ENCODE data around the gene CAP1. TPM values are rescaled to one million over a fixed set of nuclear protein-coding genes. Genes with fewer than 3 reads are reported as not detected.

The CAP1 gene
- total RNA-seq, 4 donors from 2014 or later = 177 to 419 (median 283) TPM

DNA sequence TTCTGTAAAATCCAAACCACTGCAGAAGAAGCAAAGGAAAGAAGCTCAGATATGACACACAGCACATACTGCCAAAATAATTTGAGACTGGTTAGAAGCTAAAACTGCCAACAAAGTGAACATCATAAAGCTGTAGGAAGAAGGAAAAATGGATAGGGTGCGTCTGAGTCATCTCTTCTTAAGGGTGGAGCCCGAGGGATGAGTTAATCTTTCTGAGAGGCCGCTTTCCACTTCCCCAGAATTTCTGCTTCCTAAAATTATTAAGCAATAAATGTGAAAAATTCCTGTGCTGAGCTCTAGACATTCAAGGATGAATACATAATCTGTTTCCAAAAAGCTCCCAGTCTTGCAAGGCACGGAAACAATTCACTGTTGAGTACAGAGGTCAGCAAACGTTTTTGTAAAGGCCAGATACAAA is 36.4 kb downstream of the CAP1 start:
- TF ChIP-seq, protein P1, sequence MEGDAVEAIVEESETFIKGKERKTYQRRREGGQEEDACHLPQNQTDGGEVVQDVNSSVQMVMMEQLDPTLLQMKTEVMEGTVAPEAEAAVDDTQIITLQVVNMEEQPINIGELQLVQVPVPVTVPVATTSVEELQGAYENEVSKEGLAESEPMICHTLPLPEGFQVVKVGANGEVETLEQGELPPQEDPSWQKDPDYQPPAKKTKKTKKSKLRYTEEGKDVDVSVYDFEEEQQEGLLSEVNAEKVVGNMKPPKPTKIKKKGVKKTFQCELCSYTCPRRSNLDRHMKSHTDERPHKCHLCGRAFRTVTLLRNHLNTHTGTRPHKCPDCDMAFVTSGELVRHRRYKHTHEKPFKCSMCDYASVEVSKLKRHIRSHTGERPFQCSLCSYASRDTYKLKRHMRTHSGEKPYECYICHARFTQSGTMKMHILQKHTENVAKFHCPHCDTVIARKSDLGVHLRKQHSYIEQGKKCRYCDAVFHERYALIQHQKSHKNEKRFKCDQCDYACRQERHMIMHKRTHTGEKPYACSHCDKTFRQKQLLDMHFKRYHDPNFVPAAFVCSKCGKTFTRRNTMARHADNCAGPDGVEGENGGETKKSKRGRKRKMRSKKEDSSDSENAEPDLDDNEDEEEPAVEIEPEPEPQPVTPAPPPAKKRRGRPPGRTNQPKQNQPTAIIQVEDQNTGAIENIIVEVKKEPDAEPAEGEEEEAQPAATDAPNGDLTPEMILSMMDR (IDR thresholded peaks at IDR 0.05; ENCODE audit: low read depth) = no peak

DNA sequence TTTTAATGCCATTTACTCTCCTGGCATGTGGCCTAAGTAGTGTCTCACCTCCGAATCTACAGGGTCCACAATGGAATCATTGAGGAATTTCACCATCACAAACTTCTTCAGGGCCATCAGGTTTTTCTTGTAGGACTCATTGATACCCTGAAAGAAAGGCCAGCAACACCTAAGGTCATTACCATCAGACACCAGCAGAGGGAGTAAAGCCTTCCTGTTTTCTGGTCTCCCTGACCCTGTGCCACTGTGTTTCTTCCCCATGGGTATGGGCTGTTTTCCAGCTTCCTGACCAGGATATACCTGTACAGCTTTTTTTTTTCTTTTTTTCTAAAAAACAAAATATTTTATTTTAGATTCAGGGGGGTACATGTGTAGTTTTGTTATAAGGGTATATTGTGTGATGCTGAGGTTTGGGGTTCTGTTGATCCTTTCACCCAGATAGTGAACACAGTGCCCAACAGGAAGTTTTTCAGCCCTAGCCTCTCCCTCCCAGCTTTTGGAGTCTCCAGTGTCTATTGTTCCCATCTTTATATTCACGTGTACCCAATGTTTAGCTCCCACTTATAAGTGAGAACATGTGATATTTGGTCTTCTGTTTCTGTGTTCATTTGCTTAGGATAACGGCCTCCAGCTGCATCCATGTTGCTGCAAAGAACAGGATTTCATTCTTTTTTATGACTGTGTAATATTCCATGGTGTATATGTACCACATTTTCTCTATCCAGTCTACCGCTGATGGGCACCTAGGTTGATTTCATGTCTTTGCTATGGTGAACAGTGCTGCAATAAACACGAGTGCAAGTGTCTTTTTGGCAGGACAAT is 38.2 kb downstream of the CAP1 start:
- TF ChIP-seq, protein P1 (IDR thresholded peaks at IDR 0.05; ENCODE audit: low read depth) = no peak

DNA sequence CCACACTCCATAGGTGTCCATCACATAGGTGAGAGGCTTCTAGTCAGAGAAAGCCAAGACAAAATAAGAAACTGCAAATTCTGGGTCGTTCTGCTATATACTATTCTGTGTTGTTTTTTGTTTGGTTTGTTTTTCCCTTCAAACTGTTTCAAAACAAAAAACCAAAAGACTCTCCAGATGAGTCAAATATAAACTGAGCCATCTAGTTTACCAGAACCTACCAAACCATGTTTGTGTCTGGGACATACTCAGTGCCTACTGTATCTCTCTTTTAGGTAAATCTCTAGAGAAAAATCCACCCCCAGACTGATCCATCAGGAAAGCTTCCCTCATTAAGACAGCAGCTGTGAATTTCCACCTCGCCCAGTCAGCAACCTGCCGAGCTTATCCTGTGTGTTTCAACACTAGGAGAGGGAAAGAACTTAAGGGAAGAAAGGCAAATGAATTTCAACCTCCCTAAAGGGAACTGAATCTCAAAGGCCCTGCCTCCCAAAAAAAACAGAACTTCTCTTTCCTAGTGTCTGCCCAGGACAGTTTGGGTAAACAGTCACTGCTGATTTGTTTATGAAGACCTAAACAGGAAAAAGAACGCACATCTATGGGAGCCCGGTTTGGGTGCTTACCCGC is 39.4 kb downstream of the CAP1 start:
- TF ChIP-seq, protein P1 (IDR thresholded peaks at IDR 0.05; ENCODE audit: low read depth) = no peak

DNA sequence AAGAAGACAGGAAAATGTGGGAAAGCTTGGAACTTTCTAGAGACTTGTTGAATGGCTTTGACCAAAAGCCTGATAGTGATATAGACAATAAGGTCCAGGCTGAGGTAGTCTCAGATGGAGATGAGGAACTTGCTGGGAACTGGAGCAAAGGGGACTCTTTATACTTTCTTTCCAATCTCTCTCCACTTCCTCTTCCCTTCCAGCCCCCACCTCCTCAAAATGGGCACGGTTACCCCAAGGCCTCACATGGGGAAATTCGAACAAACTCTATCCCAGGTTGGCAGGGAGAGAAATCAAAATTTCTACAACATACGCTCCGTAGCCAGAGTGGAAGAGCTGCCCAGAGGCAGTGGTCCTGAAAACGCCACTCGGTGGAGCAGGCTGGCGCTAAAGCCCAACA is 41.3 kb downstream of the CAP1 start:
- TF ChIP-seq, protein P1 (IDR thresholded peaks at IDR 0.05; ENCODE audit: low read depth) = no peak

DNA sequence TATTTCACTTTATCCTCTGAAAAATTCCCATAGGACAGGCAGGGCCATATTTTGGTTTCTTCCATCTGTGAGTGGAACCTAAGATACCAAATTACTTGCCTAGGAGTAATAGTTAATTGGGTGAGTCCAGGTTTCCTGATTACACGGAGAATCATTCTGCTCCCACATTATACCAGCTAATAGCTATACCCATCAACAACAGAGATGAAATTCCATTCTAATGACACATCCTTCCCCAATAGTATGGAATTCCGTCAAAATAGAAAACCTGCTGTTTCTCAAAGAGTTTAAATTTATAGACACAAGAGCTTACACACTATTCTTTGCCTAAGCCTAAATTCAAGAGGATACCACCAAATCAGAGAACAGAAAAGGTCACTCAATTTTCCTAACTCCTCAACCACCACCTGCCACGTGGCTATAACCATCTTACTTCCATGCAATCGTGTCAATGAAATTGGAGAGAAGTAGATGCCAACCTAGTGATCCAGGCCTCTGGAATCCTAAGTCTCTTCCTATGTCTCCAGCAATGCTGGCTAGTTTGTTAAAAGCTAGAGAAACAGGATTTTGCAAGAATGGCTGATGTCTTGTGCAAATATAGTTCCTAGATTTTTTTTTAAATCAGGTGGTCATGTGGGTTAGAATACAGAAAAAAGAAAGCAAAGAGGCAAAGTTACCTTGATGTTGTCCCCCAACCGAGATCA is 50.3 kb downstream of the CAP1 start:
- TF ChIP-seq, protein P1 (IDR thresholded peaks at IDR 0.05; ENCODE audit: low read depth) = no peak

DNA sequence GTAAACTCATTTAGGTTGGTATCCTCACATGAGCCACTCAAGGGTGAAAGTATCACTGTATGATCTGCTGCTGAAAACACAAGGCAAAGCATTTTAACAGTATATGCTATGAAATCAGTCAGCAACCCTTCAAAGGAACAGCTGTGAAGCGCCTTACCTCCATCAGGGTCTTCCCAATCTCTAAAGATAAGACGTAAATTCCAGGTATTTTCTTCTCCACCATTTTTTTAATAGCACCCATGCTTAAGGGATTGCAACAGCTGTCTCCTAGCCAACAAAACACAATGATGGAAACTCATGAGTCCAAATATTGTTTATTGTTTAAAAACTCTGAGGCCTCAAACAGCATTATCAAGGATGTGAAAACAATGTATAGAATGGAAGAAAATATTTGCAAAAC is 51.7 kb downstream of the CAP1 start:
- TF ChIP-seq, protein P1 (IDR thresholded peaks at IDR 0.05; ENCODE audit: low read depth) = no peak
